ENCODE results near the gene ARFGAP3.

Gene ARFGAP3

DNA sequence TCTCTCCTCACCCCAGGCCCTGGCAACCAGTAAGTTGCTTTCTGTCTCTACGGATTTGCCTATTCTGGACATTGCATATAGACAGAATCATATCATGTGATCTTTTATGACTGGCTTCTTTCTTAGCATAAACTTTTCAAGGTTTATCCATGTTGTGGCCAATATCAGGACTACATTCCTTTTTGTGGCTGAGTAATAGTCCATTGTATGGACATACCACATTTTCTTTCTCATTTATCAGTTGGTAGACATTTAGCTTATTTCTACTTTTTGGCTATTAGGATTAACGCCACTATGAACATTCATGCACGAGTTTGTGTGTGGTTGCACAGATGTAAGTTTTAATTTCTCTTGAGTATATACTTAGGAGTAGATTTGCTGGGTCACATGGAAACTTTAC, 35.7 kb downstream of the ARFGAP3 start:
- TF ChIP-seq, protein P1, sequence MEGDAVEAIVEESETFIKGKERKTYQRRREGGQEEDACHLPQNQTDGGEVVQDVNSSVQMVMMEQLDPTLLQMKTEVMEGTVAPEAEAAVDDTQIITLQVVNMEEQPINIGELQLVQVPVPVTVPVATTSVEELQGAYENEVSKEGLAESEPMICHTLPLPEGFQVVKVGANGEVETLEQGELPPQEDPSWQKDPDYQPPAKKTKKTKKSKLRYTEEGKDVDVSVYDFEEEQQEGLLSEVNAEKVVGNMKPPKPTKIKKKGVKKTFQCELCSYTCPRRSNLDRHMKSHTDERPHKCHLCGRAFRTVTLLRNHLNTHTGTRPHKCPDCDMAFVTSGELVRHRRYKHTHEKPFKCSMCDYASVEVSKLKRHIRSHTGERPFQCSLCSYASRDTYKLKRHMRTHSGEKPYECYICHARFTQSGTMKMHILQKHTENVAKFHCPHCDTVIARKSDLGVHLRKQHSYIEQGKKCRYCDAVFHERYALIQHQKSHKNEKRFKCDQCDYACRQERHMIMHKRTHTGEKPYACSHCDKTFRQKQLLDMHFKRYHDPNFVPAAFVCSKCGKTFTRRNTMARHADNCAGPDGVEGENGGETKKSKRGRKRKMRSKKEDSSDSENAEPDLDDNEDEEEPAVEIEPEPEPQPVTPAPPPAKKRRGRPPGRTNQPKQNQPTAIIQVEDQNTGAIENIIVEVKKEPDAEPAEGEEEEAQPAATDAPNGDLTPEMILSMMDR (IDR thresholded peaks at IDR 0.05; ENCODE audit: insufficient read depth, missing control alignments) = no peak
- FAIRE-seq (no peak), DNase-seq (ENCODE audit: insufficient read length, low spot score) (no peak)

DNA sequence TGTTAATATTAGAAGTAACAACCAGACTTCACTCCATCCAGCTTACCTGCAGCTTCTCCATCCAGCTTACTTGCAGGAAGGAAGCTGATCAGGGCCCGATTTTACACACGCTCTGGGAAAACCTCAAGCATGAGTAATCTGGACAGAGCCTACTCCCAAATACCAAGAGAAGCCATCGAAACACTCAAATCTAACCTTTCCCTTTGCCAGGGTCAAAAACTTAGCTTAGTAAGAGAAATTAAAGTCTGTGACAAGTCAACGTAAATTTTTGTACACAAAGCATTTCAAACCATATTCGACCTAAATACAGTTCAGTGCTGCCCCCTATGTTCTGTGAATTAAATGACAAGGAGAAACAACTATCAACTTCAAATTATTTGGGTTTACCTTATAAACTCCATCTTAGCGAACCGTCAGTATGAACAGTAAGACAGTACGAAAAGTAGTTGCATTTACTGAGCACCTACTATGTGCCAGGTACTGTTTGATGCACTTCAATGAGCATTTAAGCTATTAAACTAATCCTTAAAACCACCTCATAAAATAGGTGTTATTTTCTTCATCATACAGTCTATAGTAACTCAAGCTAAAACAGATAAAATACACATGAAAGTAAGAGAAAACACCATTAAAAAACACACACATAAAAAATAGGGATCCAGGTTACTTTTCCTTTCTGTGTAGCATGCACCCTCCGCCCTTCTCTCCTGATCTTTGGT, 36.9 kb downstream of the ARFGAP3 start:
- FAIRE-seq = no peak
- TF ChIP-seq, protein P1 (IDR thresholded peaks at IDR 0.05; ENCODE audit: insufficient read depth, missing control alignments) = no peak
- DNase-seq (ENCODE audit: insufficient read length, low spot score) = no peak

DNA sequence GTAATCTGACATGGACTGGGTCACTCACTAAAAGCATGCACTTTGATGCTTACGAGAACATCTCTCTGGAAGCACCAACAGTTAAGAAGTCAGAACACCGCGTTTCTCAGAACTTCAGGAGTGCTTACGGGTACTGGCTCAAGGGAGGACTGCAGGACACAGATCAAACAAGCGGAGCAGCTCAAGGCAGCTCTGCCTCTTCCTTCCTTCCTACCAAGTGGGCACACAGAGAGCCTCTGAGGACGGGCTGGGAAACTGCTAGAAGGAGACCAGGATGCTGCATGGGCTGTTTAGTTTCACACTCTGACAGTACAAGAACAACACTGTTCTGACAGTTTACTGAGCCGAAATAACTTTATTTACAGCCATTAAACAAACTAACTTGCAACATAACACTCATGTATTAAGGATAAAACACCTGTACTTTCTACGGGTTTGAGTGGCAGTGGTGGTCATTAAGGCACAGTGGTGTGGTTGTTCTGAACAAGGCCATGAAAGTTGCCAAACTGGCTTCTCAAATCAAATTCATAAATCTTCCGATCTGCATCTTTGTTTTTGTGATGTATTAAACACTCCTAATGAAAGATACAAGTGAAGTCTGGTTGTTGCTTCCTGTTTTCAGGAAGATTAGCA, 37.5 kb downstream of the ARFGAP3 start:
- DNase-seq (ENCODE audit: insufficient read length, low spot score) (no peak), FAIRE-seq (no peak)

DNA sequence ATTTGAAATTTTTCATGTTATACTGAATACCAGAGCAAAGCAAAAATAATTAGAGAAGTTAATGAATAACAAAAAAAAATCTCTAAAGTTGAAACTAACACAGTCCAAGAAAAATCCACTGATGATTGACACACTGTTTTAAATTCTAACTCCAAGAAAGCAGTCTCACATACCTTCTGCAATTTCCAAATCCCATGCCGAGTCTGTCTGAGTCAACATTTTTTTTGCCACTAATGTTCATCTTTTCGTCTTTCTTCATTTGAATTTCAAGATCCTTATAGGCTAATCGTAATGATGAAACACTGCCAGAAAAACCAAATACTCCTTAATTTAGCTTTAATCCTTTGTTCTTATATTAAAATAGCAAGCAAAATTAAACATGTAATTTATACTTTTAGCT, 39.5 kb downstream of the ARFGAP3 start:
- TF ChIP-seq, protein P1 (IDR thresholded peaks at IDR 0.05; ENCODE audit: insufficient read depth, missing control alignments) = no peak
- DNase-seq (ENCODE audit: insufficient read length, low spot score) (no peak), FAIRE-seq (no peak)

More for the DNA sequence above, 37.5 kb downstream of the ARFGAP3 start:
- TF ChIP-seq, protein P1 (IDR thresholded peaks at IDR 0.05; ENCODE audit: insufficient read depth, missing control alignments) = no peak

DNA sequence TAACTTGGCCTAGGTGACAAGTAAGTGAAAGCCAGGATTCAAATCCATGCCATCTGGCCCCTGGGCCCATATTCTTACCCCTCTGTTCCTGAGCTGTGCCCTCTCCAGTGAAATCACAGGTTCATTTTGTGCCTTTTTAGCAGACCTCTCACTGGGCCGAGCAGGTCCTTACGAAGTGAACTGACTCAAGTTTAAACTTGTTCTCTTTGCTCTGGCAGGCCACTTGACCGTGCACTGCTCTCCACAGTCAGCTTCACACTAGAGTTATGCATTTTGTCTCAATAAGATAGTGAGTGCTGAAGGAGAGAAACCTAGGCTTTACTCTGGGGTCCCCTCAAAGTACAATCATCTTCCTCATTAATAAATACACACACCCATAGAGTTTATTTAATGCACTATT, 40.7 kb downstream of the ARFGAP3 start:
- FAIRE-seq (no peak), DNase-seq (ENCODE audit: insufficient read length, low spot score) (no peak)
- TF ChIP-seq, protein P1 (IDR thresholded peaks at IDR 0.05; ENCODE audit: insufficient read depth, missing control alignments) = no peak

DNA sequence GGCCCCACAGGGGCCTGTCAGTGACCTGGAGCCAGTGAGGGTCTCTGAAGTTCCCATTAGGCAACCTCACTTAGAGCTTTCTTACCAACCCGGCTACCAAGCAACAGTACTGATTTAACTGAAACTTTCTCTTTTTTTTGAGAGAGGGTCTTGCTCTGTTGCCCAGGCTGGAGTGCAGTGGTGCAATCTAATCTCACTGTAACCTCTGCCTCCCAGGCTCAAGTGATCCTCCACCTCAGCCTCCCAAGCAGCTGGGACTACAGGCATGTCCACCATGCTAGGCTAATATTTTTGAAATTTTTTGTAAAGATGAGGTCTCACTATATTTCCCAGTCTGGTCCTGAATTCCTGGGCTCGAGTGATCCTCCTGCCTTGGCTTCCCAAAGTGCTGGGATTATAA, 42.5 kb downstream of the ARFGAP3 start:
- FAIRE-seq (no peak), DNase-seq (ENCODE audit: insufficient read length, low spot score) (no peak)
- TF ChIP-seq, protein P1 (IDR thresholded peaks at IDR 0.05; ENCODE audit: insufficient read depth, missing control alignments) = no peak

DNA sequence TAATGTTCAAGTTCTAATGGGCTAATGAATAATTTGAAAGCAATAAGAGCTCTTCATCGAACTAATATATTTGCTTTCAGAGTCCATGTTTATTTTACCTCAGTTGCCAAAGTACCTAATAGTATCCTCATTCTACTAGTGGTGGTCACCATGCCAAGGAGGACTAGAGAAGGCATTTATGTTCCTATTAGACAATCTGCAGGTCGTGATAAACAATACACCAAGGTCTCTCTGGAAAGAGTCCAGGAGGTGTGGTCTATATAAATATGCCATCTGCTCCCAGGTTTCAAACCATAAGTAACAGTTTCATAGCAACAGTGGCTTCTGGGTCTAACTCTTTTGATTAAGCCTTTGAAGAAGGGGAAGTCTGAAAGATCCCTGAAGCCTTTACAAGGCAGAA, 42.9 kb downstream of the ARFGAP3 start:
- TF ChIP-seq, protein P1 (IDR thresholded peaks at IDR 0.05; ENCODE audit: insufficient read depth, missing control alignments) = no peak
- DNase-seq (ENCODE audit: insufficient read length, low spot score) (no peak), FAIRE-seq (no peak)
